Mesothelial cell of epicardium (in vitro differentiated cells): Measurements from ENCODE around the gene ZYG11A. TPM values are rescaled to one million over a fixed set of nuclear protein-coding genes. Genes with fewer than 3 reads are reported as not detected.
A peak's percentile ranks its signal among the peaks of the same experiment; 100 is the strongest.

ENCODE experiments used
- DNase-seq, 2 experiments: peaks; one replicate each; pipeline ENCODE4 v3.0.0; 2021; ENCODE audit warnings: low spot score in 2 of 2; ENCODE audit not compliant: unreplicated experiment in 2 of 2
- H3K27ac Mint-ChIP-seq: 2 replicates; pipeline ENCODE4 v1.8.0; 2021; ENCODE audit warnings: mixed read lengths
- H3K27me3 Mint-ChIP-seq: 2 replicates; pipeline ENCODE4 v1.8.0; 2021; ENCODE audit warnings: low read depth, mixed read lengths
- H3K36me3 Mint-ChIP-seq: 2 replicates; pipeline ENCODE4 v1.8.0; 2021; ENCODE audit warnings: mixed read lengths
- H3K4me1 Mint-ChIP-seq: 2 replicates; pipeline ENCODE4 v1.8.0; 2021; ENCODE audit warnings: mixed read lengths
- H3K4me3 Mint-ChIP-seq: 2 replicates; pipeline ENCODE4 v1.8.0; 2021; ENCODE audit warnings: mild to moderate bottlenecking, moderate library complexity, mixed read lengths
- H3K9me3 Mint-ChIP-seq: 2 replicates; pipeline ENCODE4 v1.8.0; 2021; ENCODE audit warnings: mixed read lengths
- total RNA-seq: library from RNA; stranded (reverse); gene quantifications from 3 replicates; pipeline ENCODE4 v1.2.1, GENCODE V29; 2021
- TF ChIP-seq, protein P1 (sequence below): fragments of 200-600 bp; sonication (generic); IDR thresholded peaks from one replicate; pipeline ENCODE4 v1.5.0; 2021; ENCODE audit warnings: antibody characterized with exemption; ENCODE audit not compliant: unreplicated experiment

The ZYG11A gene
- total RNA-seq, 1 donor from 2014 or later, result not detected

DNA sequence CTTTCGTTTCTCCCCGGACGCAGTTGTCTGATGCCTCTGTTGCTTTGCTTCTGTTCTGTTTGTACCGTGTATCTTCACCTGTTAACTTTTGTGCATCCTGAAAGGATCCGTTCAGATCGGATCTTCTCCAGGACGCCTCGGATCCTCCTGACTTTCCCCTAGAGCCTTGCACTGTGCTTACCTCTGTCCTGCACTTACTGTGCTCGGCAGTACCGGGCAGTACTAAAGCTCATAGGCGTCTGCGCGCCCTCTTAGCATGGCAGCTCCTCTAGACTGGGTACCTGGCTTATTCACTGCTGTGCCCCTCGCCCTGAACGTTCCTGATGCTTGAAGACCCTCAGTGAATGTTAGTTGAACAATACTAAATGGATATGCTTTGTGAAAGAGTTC, 85.5 kb downstream of the ZYG11A start:
- Mint-ChIP-seq H3K4me3 (peak overlapping the region; percentile 75), H3K27ac (peak overlapping the region; percentile 21), H3K36me3 (no peaks in the 10 kb centered on the region), H3K27me3 (peaks cover 43% of the 10 kb centered on the region), H3K9me3 (no peaks in the 10 kb centered on the region), H3K4me1 (peaks cover 9% of the 10 kb centered on the region)
- TF ChIP-seq, protein P1, sequence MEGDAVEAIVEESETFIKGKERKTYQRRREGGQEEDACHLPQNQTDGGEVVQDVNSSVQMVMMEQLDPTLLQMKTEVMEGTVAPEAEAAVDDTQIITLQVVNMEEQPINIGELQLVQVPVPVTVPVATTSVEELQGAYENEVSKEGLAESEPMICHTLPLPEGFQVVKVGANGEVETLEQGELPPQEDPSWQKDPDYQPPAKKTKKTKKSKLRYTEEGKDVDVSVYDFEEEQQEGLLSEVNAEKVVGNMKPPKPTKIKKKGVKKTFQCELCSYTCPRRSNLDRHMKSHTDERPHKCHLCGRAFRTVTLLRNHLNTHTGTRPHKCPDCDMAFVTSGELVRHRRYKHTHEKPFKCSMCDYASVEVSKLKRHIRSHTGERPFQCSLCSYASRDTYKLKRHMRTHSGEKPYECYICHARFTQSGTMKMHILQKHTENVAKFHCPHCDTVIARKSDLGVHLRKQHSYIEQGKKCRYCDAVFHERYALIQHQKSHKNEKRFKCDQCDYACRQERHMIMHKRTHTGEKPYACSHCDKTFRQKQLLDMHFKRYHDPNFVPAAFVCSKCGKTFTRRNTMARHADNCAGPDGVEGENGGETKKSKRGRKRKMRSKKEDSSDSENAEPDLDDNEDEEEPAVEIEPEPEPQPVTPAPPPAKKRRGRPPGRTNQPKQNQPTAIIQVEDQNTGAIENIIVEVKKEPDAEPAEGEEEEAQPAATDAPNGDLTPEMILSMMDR, result no peak
- DNase-seq, result no peak

DNA sequence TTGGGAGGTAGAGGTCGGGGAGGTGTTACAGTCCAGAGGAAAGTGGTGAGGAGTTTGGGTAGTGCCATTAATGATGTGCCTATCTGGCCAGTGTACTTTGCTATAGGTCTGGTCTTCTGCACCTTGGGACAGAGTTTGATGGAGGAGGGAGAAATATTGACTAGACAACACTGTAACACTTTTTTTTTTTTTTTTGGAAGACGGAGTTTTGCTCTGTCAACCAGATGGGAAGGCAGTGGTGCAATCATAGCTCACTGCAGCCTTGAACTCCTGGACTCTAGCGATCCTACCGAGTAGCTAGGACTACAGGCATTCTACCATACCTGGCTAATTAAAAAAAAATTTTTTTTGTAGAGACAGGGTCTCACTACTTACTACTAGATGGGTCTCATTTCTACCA, 86.5 kb downstream of the ZYG11A start:
- Mint-ChIP-seq H3K4me1 (peaks cover 9% of the 10 kb centered on the region), H3K9me3 (no peaks in the 10 kb centered on the region), H3K4me3 (no peak overlapping the region), H3K27ac (no peak overlapping the region), H3K27me3 (peaks cover 37% of the 10 kb centered on the region), H3K36me3 (no peaks in the 10 kb centered on the region)
- TF ChIP-seq, protein P1, result no peak
- no peak for DNase-seq

DNA sequence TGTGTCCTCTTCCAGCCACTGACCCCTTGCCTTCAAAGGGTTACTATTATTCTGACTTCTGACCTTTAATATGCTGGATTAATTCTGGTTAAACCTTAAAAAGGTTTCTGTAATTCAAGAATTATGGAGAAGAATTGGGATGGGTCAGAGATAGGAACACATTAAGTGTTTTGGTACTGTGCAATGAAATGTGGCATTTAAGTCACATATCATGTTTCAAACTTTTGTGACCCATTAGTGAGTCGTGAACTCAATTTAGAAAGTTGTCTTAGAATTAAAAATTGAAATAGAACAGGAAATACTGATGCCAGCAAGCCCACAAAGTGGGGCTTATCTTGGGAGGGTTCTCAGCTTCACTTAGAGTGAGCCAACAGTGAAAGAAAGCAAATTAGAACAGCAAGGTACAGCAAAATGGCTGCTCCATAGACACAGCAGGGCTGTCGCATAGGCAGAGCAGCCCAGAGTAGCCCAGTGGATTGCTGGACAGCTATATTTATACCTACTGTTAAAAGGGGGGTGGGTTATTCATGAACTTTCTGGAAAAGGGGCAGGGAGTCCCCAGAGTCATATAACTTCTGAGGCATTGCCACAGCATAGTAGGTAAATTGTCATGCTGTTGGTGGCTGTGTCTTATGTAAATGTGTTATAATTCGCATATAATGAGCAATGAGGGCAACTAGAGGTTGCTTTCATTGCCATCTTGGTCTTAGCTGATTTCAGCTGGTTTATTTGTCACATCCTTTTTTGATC, 95.0 kb downstream of the ZYG11A start:
- Mint-ChIP-seq H3K4me1 (no peaks in the 10 kb centered on the region), H3K36me3 (no peaks in the 10 kb centered on the region), H3K9me3 (no peaks in the 10 kb centered on the region), H3K4me3 (no peak overlapping the region), H3K27me3 (peaks cover 2% of the 10 kb centered on the region), H3K27ac (no peak overlapping the region)
- DNase-seq, result no peak
- TF ChIP-seq, protein P1, result no peak

DNA sequence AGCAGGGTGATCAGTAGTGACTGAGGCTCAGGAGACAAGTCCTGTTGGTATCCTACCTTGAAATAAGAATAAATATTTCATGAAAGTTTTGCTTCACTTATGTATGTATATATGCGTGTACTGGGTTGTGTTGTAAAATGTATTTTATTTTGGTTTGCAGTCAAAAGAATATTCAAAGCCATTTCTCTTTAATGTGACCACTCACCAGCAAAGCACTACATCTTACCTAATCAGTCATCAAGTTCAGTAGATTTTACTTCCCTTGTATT, 95.6 kb downstream of the ZYG11A start:
- no peak overlapping the region for H3K27ac Mint-ChIP-seq
- no peak for DNase-seq
- H3K4me3 Mint-ChIP-seq, result no peak overlapping the region
- H3K36me3 Mint-ChIP-seq, result no peaks in the 10 kb centered on the region
- no peaks in the 10 kb centered on the region for H3K4me1 Mint-ChIP-seq
- H3K9me3 Mint-ChIP-seq, result no peaks in the 10 kb centered on the region
- TF ChIP-seq, protein P1, result no peak
- H3K27me3 Mint-ChIP-seq, result peaks cover 2% of the 10 kb centered on the region

DNA sequence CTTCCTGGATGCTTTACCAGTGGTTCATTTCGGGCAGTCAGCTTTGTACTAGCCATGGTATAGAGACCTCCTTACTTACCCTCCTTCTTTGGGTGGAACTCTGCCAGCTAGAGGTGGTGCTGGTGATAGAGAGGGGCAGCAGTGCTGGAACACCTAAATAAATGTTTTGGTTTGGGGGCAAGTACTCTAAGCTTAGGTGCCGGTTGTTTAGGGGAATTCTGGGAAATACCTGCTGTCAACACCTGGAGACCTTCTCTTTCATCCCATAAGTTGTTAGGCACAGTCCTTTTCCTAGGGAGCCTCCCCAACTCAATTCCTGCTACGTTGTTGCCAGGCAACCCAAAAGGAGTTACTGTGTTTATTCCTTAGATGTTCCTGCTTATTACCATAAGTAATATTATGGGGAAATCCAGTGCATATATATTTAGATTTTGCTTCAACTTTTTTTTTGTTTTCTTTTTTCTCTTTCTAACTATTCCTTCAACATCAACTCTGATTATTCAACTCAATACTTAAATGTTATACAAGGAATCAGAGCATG, 101.4 kb downstream of the ZYG11A start:
- H3K4me3 Mint-ChIP-seq, result no peak overlapping the region

More for the DNA sequence above, 101.4 kb downstream of the ZYG11A start:
- peak overlapping the region; percentile 48 for H3K27ac Mint-ChIP-seq
- H3K4me1 Mint-ChIP-seq, result peaks cover 7% of the 10 kb centered on the region
- TF ChIP-seq, protein P1, result no peak
- no peaks in the 10 kb centered on the region for H3K9me3 Mint-ChIP-seq
- no peaks in the 10 kb centered on the region for H3K36me3 Mint-ChIP-seq
- no peak for DNase-seq
- no peaks in the 10 kb centered on the region for H3K27me3 Mint-ChIP-seq
